GM18867 (cell line): ENCODE measurements around the gene DLGAP1.

Source experiments
- ATAC-seq: cut with Tn5 transposase; IDR thresholded peaks from one replicate; pipeline ENCODE4 v1.9.1; 2021; ENCODE audit warnings: mild to moderate bottlenecking, moderate library complexity; ENCODE audit not compliant: unreplicated experiment

Gene DLGAP1

DNA sequence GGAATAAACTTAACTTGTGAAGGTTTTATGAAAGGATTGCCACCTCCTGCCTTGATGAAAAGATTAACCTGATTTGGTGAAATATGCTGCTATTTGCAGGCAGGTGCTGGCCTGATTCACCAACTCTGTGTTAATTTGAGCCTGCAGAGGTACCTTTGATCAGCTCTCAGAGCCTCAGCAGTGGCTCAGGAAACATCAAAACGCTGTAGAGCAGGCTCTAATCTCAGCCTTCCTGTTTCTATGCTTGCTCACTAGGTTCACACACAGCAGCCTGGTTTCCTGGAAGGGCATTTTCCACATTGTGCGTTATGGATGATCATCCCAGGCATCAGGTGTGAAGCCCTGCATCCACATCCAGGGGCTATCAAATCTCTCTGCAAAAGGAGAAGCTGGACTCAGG is 988.2 kb downstream of the DLGAP1 start:
- ATAC-seq: no peak

DNA sequence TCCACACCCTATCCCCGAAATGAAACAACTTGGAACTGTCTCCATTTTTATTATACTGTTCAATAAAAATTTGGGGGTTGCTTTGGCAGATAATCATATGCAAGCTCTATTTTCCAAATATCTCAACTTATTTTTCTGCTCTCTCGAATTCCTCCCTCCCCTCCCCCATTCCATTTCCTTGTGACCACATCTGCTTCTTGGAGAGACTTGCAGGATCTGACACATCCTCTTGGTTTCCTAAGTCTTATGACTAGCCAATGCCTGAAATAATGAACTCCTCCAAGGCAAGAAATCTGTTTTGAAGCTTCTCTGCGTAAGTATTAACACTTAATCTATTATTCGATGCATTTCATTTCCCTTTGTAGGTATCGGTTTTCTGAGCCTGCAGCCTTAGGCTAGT is 989.1 kb downstream of the DLGAP1 start:
- ATAC-seq: no peak

DNA sequence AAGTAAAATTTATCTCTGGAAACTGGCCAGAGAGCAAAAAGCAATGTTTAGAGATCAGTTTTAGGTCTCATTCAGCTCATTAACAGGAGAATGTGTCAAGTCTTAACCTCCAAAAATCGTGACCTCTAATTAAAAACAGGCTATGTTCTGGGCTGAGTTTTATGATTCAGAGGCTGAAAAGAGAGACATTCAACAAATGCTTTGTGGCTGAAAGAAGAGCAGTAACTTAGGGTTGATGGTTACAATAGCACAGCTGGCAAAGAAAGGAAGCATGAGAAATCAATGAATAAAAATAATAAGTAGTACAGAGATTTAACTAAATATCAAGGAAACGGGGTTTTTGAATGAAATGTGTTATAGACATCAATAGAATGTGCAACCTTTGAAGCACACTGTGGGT is 992.1 kb downstream of the DLGAP1 start:
- no peak for ATAC-seq

DNA sequence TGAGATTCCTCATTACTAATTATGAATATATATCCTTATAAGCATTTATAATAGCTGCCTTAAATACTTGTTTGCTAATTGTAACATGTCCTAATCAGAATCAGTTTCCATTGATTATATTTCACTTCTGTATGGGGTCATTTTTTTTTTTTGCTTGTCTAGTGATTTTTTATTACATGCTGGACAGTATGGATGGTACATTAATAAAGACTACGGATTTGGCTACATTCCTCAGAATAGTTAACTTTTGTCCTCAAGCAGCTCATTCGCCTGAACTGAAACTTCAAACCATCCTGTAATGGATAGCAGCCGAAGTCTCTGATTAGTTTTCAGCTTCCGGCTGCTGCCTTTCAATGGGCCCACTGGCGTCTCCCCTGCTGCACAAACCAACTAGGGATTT is 993.4 kb downstream of the DLGAP1 start:
- ATAC-seq: no peak

GRCh38 chr18:3460823-3461398 is 994.2 kb downstream of the DLGAP1 start:
- ATAC-seq: no peak

DNA sequence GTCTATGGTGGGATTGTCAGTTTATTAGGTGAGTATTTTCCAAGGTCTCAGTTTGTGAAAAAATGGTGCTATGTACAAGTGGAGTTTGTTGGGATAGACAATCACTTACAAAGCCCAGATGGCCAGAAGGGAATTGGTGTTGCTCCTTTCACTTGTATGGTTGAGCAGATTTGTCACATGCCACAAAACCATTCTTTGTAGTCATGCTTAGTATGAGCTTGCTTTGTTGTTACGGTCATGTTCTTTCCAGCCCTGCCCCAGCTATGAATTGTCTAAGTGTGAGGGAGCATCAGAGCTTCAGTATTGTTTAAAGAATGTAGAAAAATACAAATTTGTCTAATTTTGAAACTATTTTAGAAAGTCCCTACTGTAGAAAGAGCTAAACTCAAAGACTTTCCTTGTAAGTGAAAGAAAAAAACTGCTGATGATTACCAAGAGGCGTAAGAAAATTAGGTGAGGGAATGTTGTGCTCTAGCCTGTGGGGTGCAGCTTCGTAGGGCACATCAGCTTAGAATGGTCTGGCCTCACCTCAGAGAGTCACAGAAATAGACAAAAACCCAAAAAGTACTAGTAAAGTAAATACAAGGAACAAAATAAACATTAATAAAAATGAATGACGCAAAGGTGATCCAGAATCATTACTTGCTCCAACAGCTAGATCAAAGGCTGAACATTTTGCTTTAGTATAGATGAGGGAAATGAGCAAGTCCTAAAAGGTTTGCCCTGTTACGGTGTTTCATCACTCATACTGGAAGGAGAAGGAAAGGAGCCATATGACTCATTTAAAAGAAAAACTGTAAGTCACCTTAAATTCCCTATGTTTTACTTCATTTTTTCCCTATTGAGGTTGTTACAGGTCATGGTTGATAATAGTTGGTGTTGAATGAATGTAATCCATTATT is 995.9 kb downstream of the DLGAP1 start:
- ATAC-seq: no peak

GRCh38 chr18:3458378-3458777 is 996.7 kb downstream of the DLGAP1 start:
- no peak for ATAC-seq

DNA sequence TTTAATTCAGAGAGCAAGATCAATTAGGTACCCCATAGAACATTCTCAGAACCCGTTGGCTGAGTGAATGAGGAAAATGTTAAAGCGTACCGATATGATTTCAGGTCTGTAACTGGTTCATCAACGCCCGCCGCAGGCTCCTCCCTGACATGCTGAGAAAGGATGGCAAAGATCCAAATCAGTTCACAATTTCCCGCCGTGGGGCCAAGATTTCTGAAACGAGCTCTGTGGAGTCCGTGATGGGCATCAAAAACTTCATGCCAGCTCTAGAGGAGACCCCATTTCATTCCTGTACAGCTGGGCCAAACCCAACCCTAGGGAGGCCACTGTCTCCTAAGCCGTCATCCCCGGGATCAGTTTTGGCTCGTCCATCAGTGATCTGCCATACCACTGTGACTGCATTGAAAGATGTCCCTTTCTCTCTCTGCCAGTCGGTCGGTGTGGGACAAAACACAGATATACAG is 997.8 kb downstream of the DLGAP1 start:
- ATAC-seq: no peak

- ATAC-seq: no peak
Measured at GRCh38 chr18:3456686-3457069, 998.4 kb downstream of the DLGAP1 start.

- no peak for ATAC-seq
Measured at GRCh38 chr18:3455907-3456685, 999.0 kb downstream of the DLGAP1 start.

DNA sequence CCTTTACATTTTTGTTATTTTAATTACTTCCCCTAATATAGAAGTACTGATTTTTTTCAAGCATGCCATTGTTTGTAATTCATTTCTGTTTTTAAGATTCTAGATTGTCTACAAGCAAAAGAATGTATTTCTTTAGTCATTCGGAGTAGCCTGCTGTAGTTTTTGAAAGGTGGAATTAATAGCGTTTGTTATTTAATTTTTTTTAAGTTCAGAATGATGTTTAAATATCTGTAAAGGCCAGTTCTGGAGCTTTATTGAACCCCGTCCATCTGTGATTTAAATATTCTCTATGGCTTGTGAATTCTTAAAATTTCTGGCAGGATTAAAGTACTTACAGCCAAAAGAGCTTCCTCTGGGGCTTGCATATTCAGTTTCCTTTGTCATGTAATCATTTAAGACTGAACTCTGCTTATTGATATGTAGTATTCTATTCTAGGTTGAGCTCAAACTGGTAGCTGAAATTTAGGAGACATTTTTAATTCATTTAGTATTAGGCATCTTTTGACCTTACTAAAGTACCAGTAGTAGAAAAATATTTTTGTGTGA is 999.9 kb downstream of the DLGAP1 start:
- no peak for ATAC-seq

- ATAC-seq: no peak
Measured at GRCh38 chr18:3454365-3455089, 1000.6 kb downstream of the DLGAP1 start.

- no peak for ATAC-seq
Measured at GRCh38 chr18:3453540-3454364, 1001.4 kb downstream of the DLGAP1 start.

- ATAC-seq: no peak
Measured at GRCh38 chr18:3452750-3453539, 1002.2 kb downstream of the DLGAP1 start.

GRCh38 chr18:3451989-3452749 is 1002.9 kb downstream of the DLGAP1 start:
- ATAC-seq: no peak

GRCh38 chr18:3451183-3451988 is 1003.7 kb downstream of the DLGAP1 start:
- no peak for ATAC-seq

- no peak for ATAC-seq
Measured at GRCh38 chr18:3450799-3451182, 1004.3 kb downstream of the DLGAP1 start.
